GM19372 (cell line): ENCODE data around the gene CHRNA9.

Experiments used
- ATAC-seq: cut with Tn5 transposase; IDR thresholded peaks from one replicate; pipeline ENCODE4 v1.9.1; 2021; ENCODE audit warnings: mild to moderate bottlenecking, low read depth, moderate library complexity; ENCODE audit not compliant: unreplicated experiment

CHRNA9 gene

GRCh38 chr4:40335525-40335894, 377 bp downstream of the CHRNA9 start:
- ATAC-seq: no peak

- no peak for ATAC-seq
Measured at GRCh38 chr4:40337051-40337450, 1.9 kb downstream of the CHRNA9 start.

- no peak for ATAC-seq
Measured at GRCh38 chr4:40337523-40337922, 2.4 kb downstream of the CHRNA9 start.

- no peak for ATAC-seq
Measured at GRCh38 chr4:40340030-40340429, 4.9 kb downstream of the CHRNA9 start.

GRCh38 chr4:40347472-40347871, 12.3 kb downstream of the CHRNA9 start:
- ATAC-seq: no peak

- ATAC-seq: no peak
Measured at GRCh38 chr4:40348000-40348399, 12.9 kb downstream of the CHRNA9 start.

- ATAC-seq: no peak
Measured at GRCh38 chr4:40349561-40350198, 14.5 kb downstream of the CHRNA9 start.

GRCh38 chr4:40350627-40351227, 15.6 kb downstream of the CHRNA9 start:
- no peak for ATAC-seq

- ATAC-seq: no peak
Measured at GRCh38 chr4:40354158-40354557, 19.0 kb downstream of the CHRNA9 start.

- ATAC-seq: no peak
Measured at GRCh38 chr4:40355131-40355530, 20.0 kb downstream of the CHRNA9 start.

- ATAC-seq: no peak
Measured at GRCh38 chr4:40357738-40358137, 22.6 kb downstream of the CHRNA9 start.

GRCh38 chr4:40361338-40361737, 26.2 kb downstream of the CHRNA9 start:
- ATAC-seq: no peak

- no peak for ATAC-seq
Measured at GRCh38 chr4:40363382-40363920, 28.3 kb downstream of the CHRNA9 start.

- no peak for ATAC-seq
Measured at GRCh38 chr4:40363945-40364344, 28.8 kb downstream of the CHRNA9 start.

- ATAC-seq: no peak
Measured at GRCh38 chr4:40365766-40366165, 30.6 kb downstream of the CHRNA9 start.

GRCh38 chr4:40367451-40367850, 32.3 kb downstream of the CHRNA9 start:
- ATAC-seq: no peak

- no peak for ATAC-seq
Measured at GRCh38 chr4:40369437-40370274, 34.5 kb downstream of the CHRNA9 start.

- no peak for ATAC-seq
Measured at GRCh38 chr4:40372651-40373050, 37.5 kb downstream of the CHRNA9 start.

- ATAC-seq: no peak
Measured at GRCh38 chr4:40373636-40374035, 38.5 kb downstream of the CHRNA9 start.

- no peak for ATAC-seq
Measured at GRCh38 chr4:40375095-40375494, 40.0 kb downstream of the CHRNA9 start.

GRCh38 chr4:40375620-40376019, 40.5 kb downstream of the CHRNA9 start:
- ATAC-seq: no peak
